ENCODE data around the gene PDGFC. TPM values are rescaled to one million over a fixed set of nuclear protein-coding genes. Genes with fewer than 3 reads are reported as not detected.

The PDGFC gene
- total RNA-seq, 1 donor from 2014 or later = 39.9 TPM

DNA sequence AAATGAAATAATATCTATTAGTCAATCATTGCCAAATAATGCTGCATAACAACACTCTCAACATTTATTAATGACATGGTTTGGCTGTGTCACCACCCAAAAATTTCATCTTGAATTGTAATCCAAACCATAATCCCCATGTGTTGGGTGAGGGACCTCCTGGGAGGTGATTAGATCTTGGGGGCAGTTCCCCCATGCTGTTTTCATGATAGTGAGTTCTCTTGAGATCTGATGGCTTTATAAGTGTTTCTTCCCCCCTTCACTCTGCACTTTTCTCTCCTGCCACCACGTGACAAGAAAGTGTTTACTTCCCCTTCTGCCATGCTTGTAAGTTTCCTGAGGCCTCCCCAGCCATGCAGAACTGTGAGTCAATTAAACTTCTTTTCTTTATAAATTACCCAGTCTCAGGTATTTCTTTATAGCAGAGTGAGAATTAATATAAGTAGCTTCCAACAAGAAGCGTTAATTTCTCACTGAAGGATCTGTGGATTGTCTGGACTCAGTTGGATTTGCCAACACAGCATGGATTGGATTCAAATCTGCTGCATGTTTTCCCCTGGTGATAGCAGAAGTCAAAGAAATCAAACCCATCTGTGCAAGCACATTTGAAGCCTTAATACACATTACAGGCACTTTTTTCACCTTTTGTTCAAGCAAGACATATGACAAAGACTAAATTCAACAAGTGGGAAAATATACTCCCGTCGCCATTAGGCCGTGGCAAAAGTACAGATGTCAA, 216.6 kb downstream of the PDGFC start:
- Mint-ChIP-seq H3K4me1 (ENCODE audit: unreplicated experiment) (peaks cover 7% of the 10 kb centered on the region), H3K27ac (no peak overlapping the region), H3K36me3 (peaks cover 18% of the 10 kb centered on the region), H3K27me3 (no peaks in the 10 kb centered on the region), H3K9me3 (peaks cover 7% of the 10 kb centered on the region), H3K4me3 (no peak overlapping the region)
- TF ChIP-seq, protein P1, sequence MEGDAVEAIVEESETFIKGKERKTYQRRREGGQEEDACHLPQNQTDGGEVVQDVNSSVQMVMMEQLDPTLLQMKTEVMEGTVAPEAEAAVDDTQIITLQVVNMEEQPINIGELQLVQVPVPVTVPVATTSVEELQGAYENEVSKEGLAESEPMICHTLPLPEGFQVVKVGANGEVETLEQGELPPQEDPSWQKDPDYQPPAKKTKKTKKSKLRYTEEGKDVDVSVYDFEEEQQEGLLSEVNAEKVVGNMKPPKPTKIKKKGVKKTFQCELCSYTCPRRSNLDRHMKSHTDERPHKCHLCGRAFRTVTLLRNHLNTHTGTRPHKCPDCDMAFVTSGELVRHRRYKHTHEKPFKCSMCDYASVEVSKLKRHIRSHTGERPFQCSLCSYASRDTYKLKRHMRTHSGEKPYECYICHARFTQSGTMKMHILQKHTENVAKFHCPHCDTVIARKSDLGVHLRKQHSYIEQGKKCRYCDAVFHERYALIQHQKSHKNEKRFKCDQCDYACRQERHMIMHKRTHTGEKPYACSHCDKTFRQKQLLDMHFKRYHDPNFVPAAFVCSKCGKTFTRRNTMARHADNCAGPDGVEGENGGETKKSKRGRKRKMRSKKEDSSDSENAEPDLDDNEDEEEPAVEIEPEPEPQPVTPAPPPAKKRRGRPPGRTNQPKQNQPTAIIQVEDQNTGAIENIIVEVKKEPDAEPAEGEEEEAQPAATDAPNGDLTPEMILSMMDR (conservative IDR thresholded peaks at IDR 0.05) = no peak
- no peak for DNase-seq (ENCODE audit: extremely low spot score, unreplicated experiment)

GRCh38 chr4:156751486-156751885, 220.1 kb downstream of the PDGFC start:
- peaks cover 7% of the 10 kb centered on the region for H3K4me1 Mint-ChIP-seq (ENCODE audit: unreplicated experiment)
- no peak overlapping the region for H3K27ac Mint-ChIP-seq
- TF ChIP-seq, protein P1 (conservative IDR thresholded peaks at IDR 0.05) = no peak
- peaks cover 7% of the 10 kb centered on the region for H3K9me3 Mint-ChIP-seq
- no peaks in the 10 kb centered on the region for H3K27me3 Mint-ChIP-seq
- H3K4me3 Mint-ChIP-seq = no peak overlapping the region
- DNase-seq (ENCODE audit: extremely low spot score, unreplicated experiment) = no peak
- peaks cover 4% of the 10 kb centered on the region for H3K36me3 Mint-ChIP-seq

GRCh38 chr4:156749426-156750403, 221.9 kb downstream of the PDGFC start:
- DNase-seq (ENCODE audit: extremely low spot score, unreplicated experiment) = no peak
- H3K4me3 Mint-ChIP-seq = no peak overlapping the region
- peaks cover 3% of the 10 kb centered on the region for H3K9me3 Mint-ChIP-seq
- TF ChIP-seq, protein P1 (conservative IDR thresholded peaks at IDR 0.05) = no peak
- no peak overlapping the region for H3K27ac Mint-ChIP-seq
- H3K4me1 Mint-ChIP-seq (ENCODE audit: unreplicated experiment) = peaks cover 5% of the 10 kb centered on the region
- H3K36me3 Mint-ChIP-seq = no peaks in the 10 kb centered on the region
- no peaks in the 10 kb centered on the region for H3K27me3 Mint-ChIP-seq

DNA sequence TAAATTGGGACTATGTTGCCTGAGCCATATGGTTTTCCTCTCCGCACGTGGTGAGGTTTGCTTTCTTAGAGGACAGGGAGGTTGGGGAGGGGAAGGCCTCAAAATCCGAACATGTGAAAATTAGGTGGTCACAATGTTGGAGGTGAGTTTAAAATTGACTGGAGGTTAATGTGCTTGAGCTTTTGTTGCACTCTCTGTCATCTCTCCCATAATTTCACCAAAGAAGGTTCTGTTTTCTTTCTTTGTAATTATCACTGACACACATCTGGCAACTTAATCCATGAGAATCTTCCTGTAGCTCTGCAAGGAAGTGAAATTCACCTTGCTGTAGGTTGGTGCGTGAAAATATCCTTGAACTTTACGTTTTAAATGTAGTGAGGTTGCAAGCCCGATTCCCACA, 225.5 kb downstream of the PDGFC start:
- H3K9me3 Mint-ChIP-seq = peaks cover 16% of the 10 kb centered on the region
- TF ChIP-seq, protein P1 (conservative IDR thresholded peaks at IDR 0.05) = no peak
- peak overlapping the region; percentile 11 for H3K4me3 Mint-ChIP-seq
- H3K36me3 Mint-ChIP-seq = no peaks in the 10 kb centered on the region
- peaks cover 5% of the 10 kb centered on the region for H3K4me1 Mint-ChIP-seq (ENCODE audit: unreplicated experiment)
- no peak for DNase-seq (ENCODE audit: extremely low spot score, unreplicated experiment)
- H3K27ac Mint-ChIP-seq = no peak overlapping the region
- no peaks in the 10 kb centered on the region for H3K27me3 Mint-ChIP-seq

DNA sequence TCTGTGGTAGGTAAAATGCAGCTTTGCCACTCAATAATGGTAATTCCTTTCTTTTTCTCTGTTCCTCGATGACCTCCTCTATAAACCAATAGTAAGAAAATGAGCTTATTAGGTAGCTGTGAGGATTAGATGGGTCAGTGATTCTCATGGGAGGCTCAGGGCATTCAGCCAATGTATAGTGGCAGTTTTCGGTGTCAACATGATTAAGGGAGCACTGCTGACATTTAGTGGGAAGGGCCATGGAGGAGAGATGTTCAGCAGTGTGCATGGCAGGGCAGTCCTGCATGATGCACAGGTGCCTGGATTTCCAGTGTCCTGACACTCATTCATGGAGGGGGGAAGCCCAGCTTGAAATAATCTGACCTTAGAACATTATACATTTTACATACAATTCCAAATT, 232.8 kb downstream of the PDGFC start:
- Mint-ChIP-seq H3K27me3 (no peaks in the 10 kb centered on the region), H3K9me3 (peaks cover 18% of the 10 kb centered on the region), H3K27ac (no peak overlapping the region), H3K36me3 (no peaks in the 10 kb centered on the region), H3K4me3 (no peak overlapping the region), H3K4me1 (ENCODE audit: unreplicated experiment) (no peaks in the 10 kb centered on the region)
- DNase-seq (ENCODE audit: extremely low spot score, unreplicated experiment) = no peak
- TF ChIP-seq, protein P1 (conservative IDR thresholded peaks at IDR 0.05) = no peak
